ENCODE measurements around the gene SORCS2. TPM values are rescaled to one million over a fixed set of nuclear protein-coding genes. Genes with fewer than 3 reads are reported as not detected.

The SORCS2 gene
- total and polyA plus RNA-seq, 2 of the 13 experiments (the other 11 are each of a cell fraction or from before 2014, with no cell fraction given) = 0.82 to 1.0 TPM

DNA sequence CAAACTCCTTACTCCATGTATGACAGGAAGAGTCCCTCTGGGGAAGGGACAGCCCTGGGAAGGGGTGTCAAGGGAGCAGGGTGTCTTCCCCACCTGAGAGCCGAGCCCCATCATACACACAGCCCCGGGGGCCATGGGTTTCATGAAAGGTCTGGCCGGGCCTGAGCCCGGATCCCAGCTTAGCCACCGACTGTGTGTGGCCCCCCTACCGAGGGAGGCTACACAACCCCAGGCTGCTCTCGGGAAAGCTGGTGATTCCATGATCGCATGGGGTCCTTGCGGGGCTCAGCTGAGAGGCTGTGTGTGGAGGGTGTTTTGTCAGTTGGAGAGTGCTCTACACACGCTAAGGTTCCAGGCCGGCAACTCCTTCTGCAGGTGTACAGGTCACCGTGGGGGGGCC is 55.6 kb downstream of the SORCS2 start (continued):
- TF ChIP-seq NFYB (CRISPR knock-in tag; IDR thresholded peaks at IDR 0.05) (no peak), BCL3 (CRISPR knock-in tag; IDR thresholded peaks at IDR 0.05) (no peak), RFX5 (IDR thresholded peaks at IDR 0.05; ENCODE audit: low read depth, low read length) (no peak), IKZF5 (CRISPR knock-in tag; IDR thresholded peaks at IDR 0.05) (no peak), CENPBD1 (CRISPR knock-in tag; IDR thresholded peaks at IDR 0.05; ENCODE audit: borderline replicate concordance, low read depth) (no peak), NFIC (IDR thresholded peaks at IDR 0.05; ENCODE audit: low read length) (no peak)
- TF ChIP-seq, protein P1, sequence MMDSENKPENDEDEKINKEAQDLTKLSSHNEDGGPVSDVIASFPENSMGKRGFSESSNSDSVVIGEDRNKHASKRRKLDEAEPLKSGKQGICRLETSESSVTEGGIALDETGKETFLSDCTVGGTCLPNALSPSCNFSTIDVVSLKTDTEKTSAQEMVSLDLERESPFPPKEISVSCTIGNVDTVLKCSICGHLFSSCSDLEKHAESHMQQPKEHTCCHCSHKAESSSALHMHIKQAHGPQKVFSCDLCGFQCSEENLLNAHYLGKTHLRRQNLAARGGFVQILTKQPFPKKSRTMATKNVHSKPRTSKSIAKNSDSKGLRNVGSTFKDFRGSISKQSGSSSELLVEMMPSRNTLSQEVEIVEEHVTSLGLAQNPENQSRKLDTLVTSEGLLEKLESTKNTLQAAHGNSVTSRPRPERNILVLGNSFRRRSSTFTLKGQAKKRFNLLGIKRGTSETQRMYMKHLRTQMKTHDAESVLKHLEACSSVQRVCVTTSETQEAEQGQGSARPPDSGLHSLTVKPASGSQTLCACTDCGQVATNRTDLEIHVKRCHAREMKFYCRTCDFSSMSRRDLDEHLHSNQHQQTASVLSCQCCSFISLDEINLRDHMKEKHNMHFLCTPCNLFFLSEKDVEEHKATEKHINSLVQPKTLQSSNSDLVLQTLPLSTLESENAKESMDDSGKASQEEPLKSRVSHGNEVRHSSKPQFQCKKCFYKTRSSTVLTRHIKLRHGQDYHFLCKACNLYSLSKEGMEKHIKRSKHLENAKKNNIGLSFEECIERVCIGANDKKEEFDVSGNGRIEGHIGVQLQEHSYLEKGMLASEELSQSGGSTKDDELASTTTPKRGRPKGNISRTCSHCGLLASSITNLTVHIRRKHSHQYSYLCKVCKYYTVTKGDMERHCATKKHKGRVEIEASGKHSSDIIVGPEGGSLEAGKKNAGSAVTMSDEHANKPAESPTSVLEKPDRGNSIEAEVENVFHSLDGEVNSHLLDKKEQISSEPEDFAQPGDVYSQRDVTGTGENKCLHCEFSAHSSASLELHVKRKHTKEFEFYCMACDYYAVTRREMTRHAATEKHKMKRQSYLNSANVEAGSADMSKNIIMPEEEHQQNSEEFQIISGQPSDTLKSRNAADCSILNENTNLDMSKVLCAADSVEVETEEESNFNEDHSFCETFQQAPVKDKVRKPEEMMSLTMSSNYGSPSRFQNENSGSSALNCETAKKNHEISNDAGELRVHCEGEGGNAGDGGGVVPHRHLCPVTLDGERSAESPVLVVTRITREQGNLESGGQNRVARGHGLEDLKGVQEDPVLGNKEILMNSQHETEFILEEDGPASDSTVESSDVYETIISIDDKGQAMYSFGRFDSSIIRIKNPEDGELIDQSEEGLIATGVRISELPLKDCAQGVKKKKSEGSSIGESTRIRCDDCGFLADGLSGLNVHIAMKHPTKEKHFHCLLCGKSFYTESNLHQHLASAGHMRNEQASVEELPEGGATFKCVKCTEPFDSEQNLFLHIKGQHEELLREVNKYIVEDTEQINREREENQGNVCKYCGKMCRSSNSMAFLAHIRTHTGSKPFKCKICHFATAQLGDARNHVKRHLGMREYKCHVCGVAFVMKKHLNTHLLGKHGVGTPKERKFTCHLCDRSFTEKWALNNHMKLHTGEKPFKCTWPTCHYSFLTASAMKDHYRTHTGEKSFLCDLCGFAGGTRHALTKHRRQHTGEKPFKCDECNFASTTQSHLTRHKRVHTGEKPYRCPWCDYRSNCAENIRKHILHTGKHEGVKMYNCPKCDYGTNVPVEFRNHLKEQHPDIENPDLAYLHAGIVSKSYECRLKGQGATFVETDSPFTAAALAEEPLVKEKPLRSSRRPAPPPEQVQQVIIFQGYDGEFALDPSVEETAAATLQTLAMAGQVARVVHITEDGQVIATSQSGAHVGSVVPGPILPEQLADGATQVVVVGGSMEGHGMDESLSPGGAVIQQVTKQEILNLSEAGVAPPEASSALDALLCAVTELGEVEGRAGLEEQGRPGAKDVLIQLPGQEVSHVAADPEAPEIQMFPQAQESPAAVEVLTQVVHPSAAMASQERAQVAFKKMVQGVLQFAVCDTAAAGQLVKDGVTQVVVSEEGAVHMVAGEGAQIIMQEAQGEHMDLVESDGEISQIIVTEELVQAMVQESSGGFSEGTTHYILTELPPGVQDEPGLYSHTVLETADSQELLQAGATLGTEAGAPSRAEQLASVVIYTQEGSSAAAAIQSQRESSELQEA (CRISPR knock-in tag; IDR thresholded peaks at IDR 0.05; ENCODE audit: not compliant biosample characterization) = no peak
- TF ChIP-seq, protein P2, sequence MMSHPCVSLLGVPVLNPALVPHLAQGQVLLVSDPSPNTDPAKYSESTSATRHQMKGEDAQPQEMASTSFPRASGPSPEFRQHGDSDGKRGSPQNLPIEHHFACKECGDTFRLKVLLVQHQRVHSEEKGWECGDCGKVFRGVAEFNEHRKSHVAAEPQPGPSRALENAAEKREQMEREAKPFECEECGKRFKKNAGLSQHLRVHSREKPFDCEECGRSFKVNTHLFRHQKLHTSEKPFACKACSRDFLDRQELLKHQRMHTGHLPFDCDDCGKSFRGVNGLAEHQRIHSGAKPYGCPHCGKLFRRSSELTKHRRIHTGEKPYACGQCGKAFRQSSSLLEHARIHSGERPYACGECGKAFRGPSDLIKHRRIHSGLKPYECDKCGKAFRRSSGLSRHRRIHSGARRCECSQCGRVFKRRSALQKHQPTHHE (CRISPR knock-in tag; IDR thresholded peaks at IDR 0.05; ENCODE audit: borderline replicate concordance) = no peak
